Retinal pigment epithelial cell (primary cell): ENCODE data around the gene MGLL.

ENCODE experiments used
- DNase-seq: peaks from one replicate; pipeline ENCODE4 v3.0.0-alpha.2; 2010; ENCODE audit warnings: low read depth
- H3K4me3 ChIP-seq: 2 replicates; pipeline ENCODE4 v1.5.1; 2011; ENCODE audit warnings: mild to moderate bottlenecking, low read length, control low read depth, moderate library complexity
- CTCF ChIP-seq: conservative IDR thresholded peaks from 2 replicates; pipeline ENCODE4 v1.5.1; 2011; ENCODE audit warnings: low read depth, low read length, control low read depth, inconsistent platforms

The MGLL gene

GRCh38 chr3:127732879-127733350 is 89.4 kb downstream of the MGLL start:
- H3K4me3 ChIP-seq: no peak overlapping the region
- no peak for TF ChIP-seq CTCF
- no peak for DNase-seq

GRCh38 chr3:127732303-127732702 is 90.0 kb downstream of the MGLL start:
- DNase-seq: no peak
- TF ChIP-seq CTCF: no peak
- H3K4me3 ChIP-seq: no peak overlapping the region

GRCh38 chr3:127731546-127732289 is 90.6 kb downstream of the MGLL start:
- DNase-seq: no peak

GRCh38 chr3:127730666-127731295 is 91.5 kb downstream of the MGLL start:
- TF ChIP-seq CTCF: no peak
- no peak for DNase-seq
- H3K4me3 ChIP-seq: no peak overlapping the region

More at GRCh38 chr3:127731546-127732289, 90.6 kb downstream of the MGLL start:
- TF ChIP-seq CTCF: no peak
- no peak overlapping the region for H3K4me3 ChIP-seq

- no peak for TF ChIP-seq CTCF
- DNase-seq: no peak
- no peak overlapping the region for H3K4me3 ChIP-seq
These were observed 92.1 kb downstream of the MGLL start for GRCh38 chr3:127730171-127730570.

GRCh38 chr3:127729556-127730056 is 92.7 kb downstream of the MGLL start:
- DNase-seq: no peak
- no peak for TF ChIP-seq CTCF
- H3K4me3 ChIP-seq: no peak overlapping the region
